Calu3 (cell line): Measurements from ENCODE around the gene LENEP. TPM values are rescaled to one million over a fixed set of nuclear protein-coding genes. Genes with fewer than 3 reads are reported as not detected.
"Not testable (repeated sequence)": the region's sequence is repeated elsewhere in the genome, so short reads cannot be mapped to it uniquely, and the experiment has no call there.

Experiments used
- BruUV-seq: library from RNA; stranded (reverse); fragments of 400-500 nt; replicated peaks from 2 replicates; lab custom pipeline; 2021; lab: Mats Ljungman, UMichigan
- CTCF ChIA-PET: fragments of 300-600 bp; sonication (Branson Sonifier 250); formaldehyde crosslinking; loops from one replicate; lab custom pipeline; 2022; ENCODE audit warnings: antibody characterized with exemption; lab: Charles Lee
- DNase-seq: peaks from one replicate; pipeline ENCODE4 v3.0.0; 2022
- H3K27ac Mint-ChIP-seq: one replicate; pipeline ENCODE4 v1.8.0; 2022; ENCODE audit warnings: mixed read lengths; ENCODE audit not compliant: unreplicated experiment
- H3K27me3 Mint-ChIP-seq: one replicate; pipeline ENCODE4 v1.8.0; 2022; ENCODE audit warnings: mixed read lengths; ENCODE audit not compliant: unreplicated experiment
- H3K36me3 Mint-ChIP-seq: one replicate; pipeline ENCODE4 v1.8.0; 2022; ENCODE audit warnings: mild to moderate bottlenecking, moderate library complexity, mixed read lengths; ENCODE audit not compliant: insufficient read depth, unreplicated experiment
- H3K4me1 Mint-ChIP-seq: one replicate; pipeline ENCODE4 v1.8.0; 2022; ENCODE audit warnings: mild to moderate bottlenecking, low read depth, mixed read lengths; ENCODE audit not compliant: unreplicated experiment
- H3K4me3 Mint-ChIP-seq: one replicate; pipeline ENCODE4 v1.8.0; 2022; ENCODE audit warnings: mild to moderate bottlenecking, low read depth, moderate library complexity, mixed read lengths; ENCODE audit not compliant: unreplicated experiment
- H3K9me3 Mint-ChIP-seq: one replicate; pipeline ENCODE4 v1.8.0; 2022; ENCODE audit warnings: low read depth, mixed read lengths; ENCODE audit not compliant: unreplicated experiment
- intact Hi-C: fragments of 100-400 bp; cut with micrococcal nuclease; formaldehyde crosslinking; loops from one replicate; pipeline ENCODE4 v1.10.0; 2022; ENCODE audit not compliant: unreplicated experiment
- total RNA-seq: library from RNA; stranded (reverse); gene quantifications from 2 replicates; pipeline ENCODE4 v1.2.3, GENCODE V29; 2022
- TF ChIP-seq, protein P1 (sequence below): fragments of 200-600 bp; IDR thresholded peaks from one replicate; pipeline ENCODE4 v1.8.0; 2022; ENCODE audit warnings: antibody characterized with exemption; ENCODE audit not compliant: unreplicated experiment

Gene LENEP
- total RNA-seq, 1 experiment from 2014 or later, result 1.1 TPM

DNA sequence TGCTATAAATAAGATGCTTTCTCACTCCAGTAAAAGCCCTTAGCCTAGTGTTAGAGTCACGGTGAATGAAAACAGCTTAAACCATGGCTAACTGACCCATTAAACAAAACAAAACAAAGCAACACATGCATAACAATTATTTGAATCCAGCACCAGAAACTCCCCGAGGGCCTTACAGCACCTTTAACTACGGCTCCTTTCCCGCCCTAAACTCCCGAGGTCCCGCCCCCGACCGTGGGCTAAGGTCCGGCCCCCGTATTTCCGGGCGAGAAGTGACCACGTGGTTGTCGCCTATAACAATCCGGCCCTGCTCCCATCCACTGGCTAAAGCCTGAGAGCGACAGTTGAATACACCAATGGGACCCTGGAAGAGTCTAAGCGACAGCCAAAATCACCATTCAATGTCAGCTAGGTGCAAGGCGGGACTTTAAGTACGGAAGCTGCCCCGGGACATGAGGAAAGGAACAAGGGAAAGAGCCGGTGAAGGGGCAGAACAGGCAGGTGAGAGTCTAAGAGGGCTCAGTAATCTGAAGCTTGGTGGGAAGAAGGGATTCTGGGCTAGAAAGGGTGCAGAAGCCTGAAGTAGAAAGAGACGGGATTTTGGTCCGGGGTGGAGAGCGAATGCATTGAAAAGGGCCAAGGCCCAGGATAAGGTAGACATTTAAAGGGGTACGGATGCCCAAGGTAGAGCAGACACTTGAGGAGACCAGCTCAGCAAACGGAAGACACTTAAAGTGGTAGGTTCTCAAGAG, 10.3 kb upstream of the LENEP start, which contains the start of gene FLAD1:
FLAD1 (plus strand) TSS at position 448 of the 752 bp plus-strand sequence. CDS start 351 bp downstream, outside the sequence.
- no peaks in the 10 kb centered on the region for H3K27me3 Mint-ChIP-seq
- intact Hi-C loops, result no loop called here
- TF ChIP-seq, protein P1, sequence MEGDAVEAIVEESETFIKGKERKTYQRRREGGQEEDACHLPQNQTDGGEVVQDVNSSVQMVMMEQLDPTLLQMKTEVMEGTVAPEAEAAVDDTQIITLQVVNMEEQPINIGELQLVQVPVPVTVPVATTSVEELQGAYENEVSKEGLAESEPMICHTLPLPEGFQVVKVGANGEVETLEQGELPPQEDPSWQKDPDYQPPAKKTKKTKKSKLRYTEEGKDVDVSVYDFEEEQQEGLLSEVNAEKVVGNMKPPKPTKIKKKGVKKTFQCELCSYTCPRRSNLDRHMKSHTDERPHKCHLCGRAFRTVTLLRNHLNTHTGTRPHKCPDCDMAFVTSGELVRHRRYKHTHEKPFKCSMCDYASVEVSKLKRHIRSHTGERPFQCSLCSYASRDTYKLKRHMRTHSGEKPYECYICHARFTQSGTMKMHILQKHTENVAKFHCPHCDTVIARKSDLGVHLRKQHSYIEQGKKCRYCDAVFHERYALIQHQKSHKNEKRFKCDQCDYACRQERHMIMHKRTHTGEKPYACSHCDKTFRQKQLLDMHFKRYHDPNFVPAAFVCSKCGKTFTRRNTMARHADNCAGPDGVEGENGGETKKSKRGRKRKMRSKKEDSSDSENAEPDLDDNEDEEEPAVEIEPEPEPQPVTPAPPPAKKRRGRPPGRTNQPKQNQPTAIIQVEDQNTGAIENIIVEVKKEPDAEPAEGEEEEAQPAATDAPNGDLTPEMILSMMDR, result no peak
- no peak within 1 kb of the TSS for H3K27ac Mint-ChIP-seq
- peaks cover 36% of the 10 kb centered on the region for H3K36me3 Mint-ChIP-seq
- CTCF ChIA-PET, result interaction anchor here (0.6 to 2.8 kb wide), 7 partner anchors 9 to 78 kb away, joined by 4 to 11 read pairs (median 6); partner anchors contain the start of genes LENEP and PBXIP1
- H3K4me3 Mint-ChIP-seq, result no peak within 1 kb of the TSS
- no TSS peak for BruUV-seq
- no peaks in the 10 kb centered on the region for H3K9me3 Mint-ChIP-seq
- H3K4me1 Mint-ChIP-seq, result peaks cover 7% of the 10 kb centered on the region
- DNase-seq, result peak; percentile 99

DNA sequence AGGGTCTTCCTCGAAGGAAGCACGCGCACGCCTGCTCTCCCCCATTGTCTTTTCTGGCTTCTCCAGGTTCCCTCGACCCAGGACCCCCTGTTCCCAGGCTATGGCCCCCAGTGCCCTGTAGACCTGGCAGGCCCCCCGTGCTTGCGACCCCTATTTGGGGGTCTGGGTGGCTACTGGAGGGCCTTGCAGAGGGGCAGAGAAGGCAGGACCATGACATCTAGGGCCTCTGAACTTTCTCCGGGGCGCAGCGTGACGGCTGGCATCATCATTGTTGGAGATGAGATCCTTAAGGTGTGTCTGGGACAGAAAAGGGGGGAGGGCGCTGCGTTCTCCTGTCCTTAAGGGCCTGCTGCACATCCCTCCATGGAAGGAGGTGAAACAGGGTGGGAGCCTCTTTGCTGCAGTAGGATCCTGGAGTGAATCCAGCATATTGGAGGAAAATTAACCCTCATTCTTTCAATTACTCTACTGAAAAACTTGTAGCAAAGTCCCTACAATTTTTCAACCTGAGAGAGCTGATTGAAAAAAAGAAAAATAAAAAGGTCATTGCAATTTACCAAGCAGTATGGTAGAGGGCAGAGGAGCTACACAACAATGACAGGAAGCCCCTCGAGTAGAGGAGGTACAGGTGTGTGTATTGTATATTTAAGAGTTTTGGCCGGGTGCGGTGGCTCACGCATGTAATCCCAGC, 9.5 kb upstream of the LENEP start:
- BruUV-seq, result no TSS peak
- DNase-seq, result no peak

DNA sequence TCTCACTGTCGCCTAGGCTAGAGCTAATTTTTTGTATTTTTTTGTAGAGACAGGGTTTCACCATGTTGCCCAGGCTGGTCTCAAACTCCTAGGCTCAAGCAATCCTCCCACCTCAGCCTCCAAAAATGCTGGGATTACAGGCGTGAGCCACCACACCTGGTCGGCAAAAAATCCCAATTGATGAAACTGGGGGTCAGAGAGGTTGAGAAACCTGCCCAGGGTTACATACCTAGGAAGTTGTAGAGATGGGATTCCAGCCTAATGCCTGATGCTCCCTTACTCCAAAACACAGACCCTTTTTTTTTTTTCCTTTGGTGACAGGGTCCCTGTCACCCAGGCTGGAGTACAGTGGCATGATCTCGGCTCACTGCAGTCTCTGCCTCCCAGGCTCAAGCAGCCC, 6.7 kb upstream of the LENEP start:
- H3K4me1 Mint-ChIP-seq, intact Hi-C loops, H3K4me3 Mint-ChIP-seq, H3K27ac Mint-ChIP-seq, BruUV-seq, DNase-seq, H3K9me3 Mint-ChIP-seq, H3K27me3 Mint-ChIP-seq, CTCF ChIA-PET: not testable (repeated sequence)
- peaks cover 21% of the 10 kb centered on the region for H3K36me3 Mint-ChIP-seq

More for the DNA sequence above, 9.5 kb upstream of the LENEP start:
- peaks cover 38% of the 10 kb centered on the region for H3K36me3 Mint-ChIP-seq
- intact Hi-C loops, result no loop called here
- H3K27ac Mint-ChIP-seq, result no peak overlapping the region
- no peak overlapping the region for H3K4me3 Mint-ChIP-seq
- no peaks in the 10 kb centered on the region for H3K9me3 Mint-ChIP-seq
- peaks cover 7% of the 10 kb centered on the region for H3K4me1 Mint-ChIP-seq
- no peaks in the 10 kb centered on the region for H3K27me3 Mint-ChIP-seq
- TF ChIP-seq, protein P1, result no peak
- CTCF ChIA-PET, result interaction anchor here (0.6 to 2.8 kb wide), 8 partner anchors 8 to 77 kb away, joined by 4 to 11 read pairs (median 6); partner anchors contain the start of genes LENEP and PBXIP1

DNA sequence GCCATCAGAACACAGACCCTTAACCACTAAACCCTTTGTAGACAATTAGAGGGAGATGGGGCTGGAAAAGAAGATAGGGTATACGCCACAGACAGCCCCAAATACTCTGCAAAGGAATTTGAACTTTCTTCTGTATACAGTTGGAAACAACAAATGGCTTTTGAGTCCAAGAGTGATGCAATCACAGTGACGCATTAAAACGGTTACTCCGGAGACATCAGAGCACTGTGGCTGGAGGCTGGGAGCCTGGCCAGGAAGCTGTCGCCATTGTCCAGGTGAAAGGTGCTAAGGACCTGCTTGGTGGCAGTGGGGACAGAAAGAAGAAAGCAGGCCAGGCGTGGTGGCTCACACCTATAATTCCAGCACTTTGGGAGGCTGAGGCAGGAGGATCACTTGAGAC, 6.1 kb upstream of the LENEP start:
- no TSS peak for BruUV-seq
- Mint-ChIP-seq H3K4me3 (no peak overlapping the region), H3K27me3 (no peaks in the 10 kb centered on the region), H3K9me3 (no peaks in the 10 kb centered on the region), H3K36me3 (peaks cover 21% of the 10 kb centered on the region), H3K4me1 (peaks cover 7% of the 10 kb centered on the region), H3K27ac (no peak overlapping the region)
- no peak for DNase-seq
- TF ChIP-seq, protein P1, result no peak
- intact Hi-C loops, result no loop called here
- CTCF ChIA-PET, result interaction anchor here (0.9 kb wide), 1 partner anchor 31 kb away, joined by 3 read pairs; the partner anchor contains the start of gene PBXIP1
